HCT116 (cell line): ENCODE data around the gene HOXB2. TPM values are rescaled to one million over a fixed set of nuclear protein-coding genes. Genes with fewer than 3 reads are reported as not detected.

Experiments used
- ATAC-seq: fragments of 200-7000 bp; cut with Tn5 transposase; 2 replicates; pipeline ENCODE4 v1.9.1; 2020; ENCODE audit warnings: mild to moderate bottlenecking, moderate library complexity
- BruUV-seq: library from RNA; stranded (reverse); fragments of 400-500 nt; replicated peaks from 2 replicates; lab custom pipeline; 2021; lab: Mats Ljungman, UMichigan
- CTCF ChIA-PET: fragments of 300-600 bp; sonication (Branson Sonifier 250); formaldehyde crosslinking; loops from one replicate; lab custom pipeline; 2021; ENCODE audit warnings: antibody characterized with exemption; lab: Charles Lee
- POLR2A ChIA-PET: fragments of 300-600, 350-600 bp; sonication (Branson Sonifier 250); formaldehyde crosslinking; loops from one replicate; lab custom pipeline; 2021; ENCODE audit warnings: antibody characterized with exemption; lab: Charles Lee
- RAD21 ChIA-PET, 2 experiments: fragments of 300-600 bp; sonication (Branson Sonifier 250); formaldehyde crosslinking; loops; one replicate each; lab custom pipeline; 2023; ENCODE audit warnings: low total read pairs in 2 of 2; ENCODE audit not compliant: uncharacterized antibody in 2 of 2, unreplicated experiment in 2 of 2, low non-redundant PET in 1 of 2; lab: Charles Lee
- DNase-seq: peaks from one replicate; pipeline ENCODE4 v3.0.0-alpha.2; 2010; ENCODE audit warnings: low read depth, low spot score
- H2AFZ ChIP-seq: fragments of 200-600 bp; shearing (Covaris generic), sonication (generic); 2 replicates; pipeline ENCODE4 v1.6.1; 2017; ENCODE audit warnings: low read depth, mixed run types, mixed read lengths, antibody characterized with exemption, low read length; ENCODE audit not compliant: poor library complexity, severe bottlenecking
- H3K27ac ChIP-seq: 2 replicates; pipeline ENCODE4 v1.5.1; 2012; ENCODE audit warnings: low read depth, low read length
- H3K27me3 ChIP-seq: fragments of 200-600 bp; sonication (generic); 2 replicates; pipeline ENCODE4 v1.6.1; 2016; ENCODE audit warnings: mixed run types, low read length, mixed read lengths; ENCODE audit not compliant: insufficient read depth
- H3K36me3 ChIP-seq, 2 experiments: fragments of 200-500 bp in 1 of 2; fragments of 200-600 bp in 1 of 2; sonication (Bioruptor generic) in 1 of 2; sonication (generic) in 1 of 2; 2 replicates each; pipeline versions ENCODE4 v1.5.1 to v1.6.1; 2014 to 2016; ENCODE audit warnings: low read length in 2 of 2, inconsistent platforms in 1 of 2, mixed read lengths in 1 of 2, mixed run types in 1 of 2; ENCODE audit not compliant: insufficient read depth in 2 of 2, control insufficient read depth in 1 of 2
- H3K4me1 ChIP-seq, 2 experiments: fragments of 200-600 bp in 1 of 2; sonication (generic) in 1 of 2; 2 replicates each; pipeline versions ENCODE4 v1.5.1 to v1.6.1; 2012 to 2017; ENCODE audit warnings: low read length in 2 of 2, inconsistent platforms in 1 of 2, mild to moderate bottlenecking in 1 of 2, mixed read lengths in 1 of 2, mixed run types in 1 of 2, moderate library complexity in 1 of 2; ENCODE audit not compliant: insufficient read depth in 2 of 2, control insufficient read depth in 1 of 2
- H3K4me2 ChIP-seq: fragments of 200-600 bp; sonication (generic); 2 replicates; pipeline ENCODE4 v1.6.1; 2017; ENCODE audit warnings: mixed run types, low read length, mixed read lengths
- H3K4me3 ChIP-seq, 2 experiments: fragments of 200-600 bp in 1 of 2; sonication (generic) in 1 of 2; replicated peaks in 1 of 2; 2 replicates each; pipeline ENCODE4 v1.5.1; 2011 to 2016; ENCODE audit warnings: low read length in 2 of 2, control low read depth in 1 of 2, low read depth in 1 of 2, mild to moderate bottlenecking in 1 of 2, mixed read lengths in 1 of 2, mixed run types in 1 of 2
- H3K79me2 ChIP-seq: fragments of 200-600 bp; sonication (generic); 2 replicates; pipeline ENCODE4 v1.6.1; 2017; ENCODE audit warnings: mild to moderate bottlenecking, mixed run types, low read length, moderate library complexity, mixed read lengths; ENCODE audit not compliant: insufficient read depth
- H3K9ac ChIP-seq: fragments of 200-600 bp; sonication (generic); 2 replicates; pipeline ENCODE4 v1.6.1; 2016; ENCODE audit warnings: low read length, mixed read lengths
- H3K9me2 ChIP-seq: fragments of 200-600 bp; sonication (generic), shearing (Covaris generic); 2 replicates; pipeline ENCODE4 v1.6.1; 2017; ENCODE audit warnings: mixed run types, mild to moderate bottlenecking, moderate library complexity; ENCODE audit not compliant: insufficient read depth
- H3K9me3 ChIP-seq, 2 experiments: fragments of 200-500 bp in 1 of 2; fragments of 200-600 bp in 1 of 2; sonication (Bioruptor generic) in 1 of 2; sonication (generic) in 1 of 2; 2 replicates each; pipeline ENCODE4 v1.6.1; 2014 to 2017; ENCODE audit warnings: low read length in 2 of 2, mixed read lengths in 2 of 2, inconsistent platforms in 1 of 2, low read depth in 1 of 2, mild to moderate bottlenecking in 1 of 2, mixed run types in 1 of 2, moderate library complexity in 1 of 2; ENCODE audit not compliant: control insufficient read depth in 1 of 2, insufficient read depth in 1 of 2
- H4K20me1 ChIP-seq: fragments of 200-600 bp; sonication (generic), shearing (Covaris generic); 2 replicates; pipeline ENCODE4 v1.6.1; 2017; ENCODE audit warnings: mixed run types, mild to moderate bottlenecking, moderate library complexity; ENCODE audit not compliant: insufficient read depth
- CEBPB ChIP-seq: IDR thresholded peaks from 2 replicates; pipeline ENCODE4 v1.6.1; 2012; ENCODE audit warnings: low read depth
- EGR1 ChIP-seq: IDR thresholded peaks from 2 replicates; pipeline ENCODE4 v1.6.1; 2012; ENCODE audit warnings: low read depth
- ELF1 ChIP-seq: IDR thresholded peaks from 2 replicates; pipeline ENCODE4 v1.6.1; 2012; ENCODE audit warnings: low read depth, borderline replicate concordance
- EZH2 ChIP-seq: fragments of 200-600 bp; sonication (generic); IDR thresholded peaks from 2 replicates; pipeline ENCODE4 v1.6.1; 2017; ENCODE audit warnings: antibody characterized with exemption, mixed run types
- JUND ChIP-seq: IDR thresholded peaks from 2 replicates; pipeline ENCODE4 v1.6.1; 2012
- RAD21 ChIP-seq: IDR thresholded peaks from 2 replicates; pipeline ENCODE4 v1.6.1; 2012; ENCODE audit warnings: low read depth, mild to moderate bottlenecking
- SIN3A ChIP-seq: IDR thresholded peaks from 2 replicates; pipeline ENCODE4 v1.6.1; 2012; ENCODE audit warnings: low read depth
- SP1 ChIP-seq: IDR thresholded peaks from 2 replicates; pipeline ENCODE4 v1.6.1; 2012; ENCODE audit warnings: low read depth
- intact Hi-C: fragments of 100-400 bp; cut with micrococcal nuclease; formaldehyde crosslinking; loops from 2 replicates; pipeline ENCODE4 v1.10.0; 2022
- total RNA-seq: library from RNA; stranded (reverse); gene quantifications from one replicate; pipeline ENCODE4 v1.2.1, GENCODE V29; 2021; ENCODE audit not compliant: unreplicated experiment
- TF ChIP-seq, protein P1 (sequence below): IDR thresholded peaks from 2 replicates; pipeline ENCODE4 v1.6.1; 2012
- TF ChIP-seq, protein P2 (sequence below): IDR thresholded peaks from 2 replicates; pipeline ENCODE4 v1.6.1; 2012

Gene HOXB2
- total RNA-seq, 1 experiment from 2014 or later: 2.0 TPM

DNA sequence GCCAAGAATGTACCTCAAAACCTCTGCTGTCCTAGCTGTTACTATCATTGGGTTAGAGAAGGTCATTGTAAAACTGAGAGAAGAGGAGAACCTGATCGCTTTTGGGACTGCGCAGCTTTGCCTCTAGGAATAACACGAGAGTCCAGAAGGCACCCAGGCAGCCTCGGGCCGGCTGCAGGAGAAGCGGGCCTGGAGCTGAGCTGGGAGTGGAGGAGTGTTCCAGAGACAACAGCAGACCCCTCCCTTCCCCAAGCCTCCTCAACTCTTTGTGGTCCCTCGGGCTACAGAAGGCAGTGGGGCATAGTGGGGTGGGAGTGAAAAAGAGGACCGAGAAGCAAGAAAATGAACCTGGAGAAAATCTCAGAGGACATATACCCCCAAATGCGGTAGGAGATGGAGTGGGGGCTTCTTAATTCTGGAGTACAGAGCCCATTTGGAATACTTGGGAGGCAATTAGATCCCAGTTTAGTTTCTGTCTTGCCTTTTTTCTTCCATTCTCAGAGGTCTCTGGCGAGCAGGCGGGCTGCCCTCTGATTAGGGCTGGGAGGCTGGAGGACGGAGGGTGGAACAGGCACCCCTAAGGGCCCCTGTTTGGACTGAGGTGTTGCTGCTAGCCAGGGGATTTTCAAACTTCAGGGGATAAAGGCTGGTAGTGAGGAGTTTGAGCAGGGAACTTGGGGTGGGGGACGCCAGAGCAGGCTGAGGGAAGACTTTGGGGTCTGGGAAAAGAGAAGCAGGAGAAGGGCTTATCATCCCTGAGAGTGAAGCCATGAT is 13.3 kb upstream of the HOXB2 start:
- Histone ChIP-seq H3K4me1 (peaks cover 0 to 4% of the 10 kb centered on the region in 2 experiments; a peak in 1 of 4 replicates), H3K79me2 (no peaks in the 10 kb centered on the region; the same call in 1 of the 2 replicates), H2AFZ (no peak overlapping the region), H3K4me2 (no peak overlapping the region), H3K9me2 (no peaks in the 10 kb centered on the region), H3K4me3 (no peak overlapping the region), H4K20me1 (no peaks in the 10 kb centered on the region), H3K9ac (no peak overlapping the region), H3K9me3 (no peaks in the 10 kb centered on the region), H3K27me3 (no peaks in the 10 kb centered on the region), H3K36me3 (no peaks in the 10 kb centered on the region), H3K27ac (no peak overlapping the region)
- intact Hi-C loops: no loop called here
- ChIA-PET CTCF (no interaction called here), POLR2A (no interaction called here), RAD21 (no interaction called here)
- DNase-seq: no peak
- BruUV-seq: no TSS peak
- TF ChIP-seq RAD21: no peak
- TF ChIP-seq EGR1: no peak
- TF ChIP-seq, protein P1, sequence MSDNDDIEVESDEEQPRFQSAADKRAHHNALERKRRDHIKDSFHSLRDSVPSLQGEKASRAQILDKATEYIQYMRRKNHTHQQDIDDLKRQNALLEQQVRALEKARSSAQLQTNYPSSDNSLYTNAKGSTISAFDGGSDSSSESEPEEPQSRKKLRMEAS: no peak
- TF ChIP-seq SIN3A: no peak
- TF ChIP-seq ELF1: no peak
- no peak for TF ChIP-seq SP1
- TF ChIP-seq CEBPB: no peak
- TF ChIP-seq, protein P2, sequence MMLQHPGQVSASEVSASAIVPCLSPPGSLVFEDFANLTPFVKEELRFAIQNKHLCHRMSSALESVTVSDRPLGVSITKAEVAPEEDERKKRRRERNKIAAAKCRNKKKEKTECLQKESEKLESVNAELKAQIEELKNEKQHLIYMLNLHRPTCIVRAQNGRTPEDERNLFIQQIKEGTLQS: no peak
- TF ChIP-seq EZH2: no peak
- TF ChIP-seq JUND: no peak
- no peak for ATAC-seq
